ENCODE measurements around the gene SEL1L2. TPM values are rescaled to one million over a fixed set of nuclear protein-coding genes. Genes with fewer than 3 reads are reported as not detected.
A peak's percentile ranks its signal among the peaks of the same experiment; 100 is the strongest.

The SEL1L2 gene
- polyA plus RNA-seq, 1 donor: 0.26 TPM

GRCh38 chr20:13813910-13814309 lies 176.5 kb downstream of the SEL1L2 start:
- DNase-seq: no peak

- DNase-seq: no peak
Observed at GRCh38 chr20:13810446-13810845, 180.0 kb downstream of the SEL1L2 start.

GRCh38 chr20:13809855-13810254 lies 180.6 kb downstream of the SEL1L2 start:
- no peak for DNase-seq

GRCh38 chr20:13809373-13809772 lies 181.0 kb downstream of the SEL1L2 start:
- DNase-seq: no peak

GRCh38 chr20:13800728-13801134 lies 189.7 kb downstream of the SEL1L2 start:
- peak; percentile 38 for DNase-seq

GRCh38 chr20:13799974-13800373 lies 190.4 kb downstream of the SEL1L2 start:
- DNase-seq: no peak

Other genes starting within 250 kb of the SEL1L2 start
- gene ESF1, start 205.7 kb downstream of the SEL1L2 start, polyA plus RNA-seq (ENCODE audit: insufficient read length): 13.7 TPM
- 20.7 TPM for gene NDUFAF5, start 205.6 kb downstream of the SEL1L2 start, polyA plus RNA-seq (ENCODE audit: insufficient read length)
- 3.9 TPM for gene MACROD2, start 4.9 kb upstream of the SEL1L2 start, polyA plus RNA-seq (ENCODE audit: insufficient read length)

Data from hindlimb muscle (tissue), 1 donor.